Colonic mucosa (tissue), 4 donors: ENCODE data around the gene HDAC4. TPM values are rescaled to one million over a fixed set of nuclear protein-coding genes. Genes with fewer than 3 reads are reported as not detected.
A peak's percentile ranks its signal among the peaks of the same experiment; 100 is the strongest.

Source experiments
- DNase-seq: peaks from one replicate; pipeline ENCODE4 v3.0.0-alpha.2; 2020
- H3K27ac ChIP-seq: fragments of 200-600 bp; one replicate; pipeline ENCODE4 v1.8.0; 2021
- H3K27me3 ChIP-seq: fragments of 200-600 bp; one replicate; pipeline ENCODE4 v1.8.0; 2021
- H3K36me3 ChIP-seq: fragments of 200-600 bp; one replicate; pipeline ENCODE4 v1.8.0; 2021
- H3K4me1 ChIP-seq: fragments of 200-600 bp; one replicate; pipeline ENCODE4 v1.8.0; 2021; ENCODE audit warnings: mild to moderate bottlenecking
- H3K4me3 ChIP-seq: fragments of 200-600 bp; one replicate; pipeline ENCODE4 v1.8.0; 2021
- H3K9ac ChIP-seq, 2 donors: one replicate each; pipeline ENCODE4 v1.7.0; 2013; ENCODE audit warnings: control low read depth in 2 of 2, low read depth in 2 of 2, low read length in 2 of 2
- H3K9me3 ChIP-seq: fragments of 200-600 bp; one replicate; pipeline ENCODE4 v1.8.0; 2021
- intact Hi-C: fragments of 100-400 bp; cut with DNase I; formaldehyde crosslinking; loops from one replicate; pipeline ENCODE4 v1.14.1; 2022
- total RNA-seq, 2 donors: library from RNA; stranded (reverse); fragmentation: NEBNext Ultra II Directional in 1 of 2; extraction: Animal tissue kit (Norgen Biotek cat#: 25700) in 1 of 2; gene quantifications; one replicate each; pipeline ENCODE4 v1.2.1, GENCODE V29; 2021
- TF ChIP-seq, protein P1 (sequence below): fragments of 200-600 bp; IDR thresholded peaks from one replicate; pipeline ENCODE4 v1.8.0; 2022; ENCODE audit warnings: antibody characterized with exemption, mild to moderate bottlenecking
- donor health status: healthy.
- donor health status: DM: no; HTN: no; CAD: no.
- donor health status: DM: no; HTN: no; CAD: no.

The HDAC4 gene
- total RNA-seq, 2 donors from 2014 or later, result 35.3 to 46.8 TPM

DNA sequence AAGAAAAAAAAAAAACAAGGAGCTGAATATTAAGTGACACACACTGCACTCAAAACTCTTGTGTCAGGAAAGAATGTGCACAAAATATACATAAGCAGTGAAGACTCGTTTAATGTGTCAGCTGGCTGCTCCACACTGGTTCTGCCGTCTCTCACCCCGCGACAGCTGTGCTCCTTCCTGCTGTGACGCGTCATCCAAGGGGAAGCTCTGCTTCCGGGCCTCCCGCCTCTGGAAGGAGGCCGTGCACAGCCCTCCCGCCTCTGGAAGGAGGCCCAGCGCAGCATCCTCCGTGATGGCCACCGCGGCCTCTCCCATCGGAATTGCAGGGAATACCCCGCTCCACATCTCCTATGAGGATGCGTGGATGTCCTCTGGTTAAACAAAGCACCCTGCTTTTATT lies 151.0 kb downstream of the HDAC4 start:
- TF ChIP-seq, protein P1, sequence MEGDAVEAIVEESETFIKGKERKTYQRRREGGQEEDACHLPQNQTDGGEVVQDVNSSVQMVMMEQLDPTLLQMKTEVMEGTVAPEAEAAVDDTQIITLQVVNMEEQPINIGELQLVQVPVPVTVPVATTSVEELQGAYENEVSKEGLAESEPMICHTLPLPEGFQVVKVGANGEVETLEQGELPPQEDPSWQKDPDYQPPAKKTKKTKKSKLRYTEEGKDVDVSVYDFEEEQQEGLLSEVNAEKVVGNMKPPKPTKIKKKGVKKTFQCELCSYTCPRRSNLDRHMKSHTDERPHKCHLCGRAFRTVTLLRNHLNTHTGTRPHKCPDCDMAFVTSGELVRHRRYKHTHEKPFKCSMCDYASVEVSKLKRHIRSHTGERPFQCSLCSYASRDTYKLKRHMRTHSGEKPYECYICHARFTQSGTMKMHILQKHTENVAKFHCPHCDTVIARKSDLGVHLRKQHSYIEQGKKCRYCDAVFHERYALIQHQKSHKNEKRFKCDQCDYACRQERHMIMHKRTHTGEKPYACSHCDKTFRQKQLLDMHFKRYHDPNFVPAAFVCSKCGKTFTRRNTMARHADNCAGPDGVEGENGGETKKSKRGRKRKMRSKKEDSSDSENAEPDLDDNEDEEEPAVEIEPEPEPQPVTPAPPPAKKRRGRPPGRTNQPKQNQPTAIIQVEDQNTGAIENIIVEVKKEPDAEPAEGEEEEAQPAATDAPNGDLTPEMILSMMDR, result no peak
- Histone ChIP-seq H3K36me3 (no peaks in the 10 kb centered on the region), H3K4me1 (peaks cover 10% of the 10 kb centered on the region), H3K9me3 (no peaks in the 10 kb centered on the region), H3K9ac (no peak overlapping the region), H3K27me3 (no peaks in the 10 kb centered on the region), H3K4me3 (no peak overlapping the region), H3K27ac (peak overlapping the region; percentile 25)
- DNase-seq, result peak; percentile 63
- intact Hi-C loops, result loop anchor here (10.0 kb wide), 1 partner anchor 635 kb away; no protein-coding TSS in a partner anchor

DNA sequence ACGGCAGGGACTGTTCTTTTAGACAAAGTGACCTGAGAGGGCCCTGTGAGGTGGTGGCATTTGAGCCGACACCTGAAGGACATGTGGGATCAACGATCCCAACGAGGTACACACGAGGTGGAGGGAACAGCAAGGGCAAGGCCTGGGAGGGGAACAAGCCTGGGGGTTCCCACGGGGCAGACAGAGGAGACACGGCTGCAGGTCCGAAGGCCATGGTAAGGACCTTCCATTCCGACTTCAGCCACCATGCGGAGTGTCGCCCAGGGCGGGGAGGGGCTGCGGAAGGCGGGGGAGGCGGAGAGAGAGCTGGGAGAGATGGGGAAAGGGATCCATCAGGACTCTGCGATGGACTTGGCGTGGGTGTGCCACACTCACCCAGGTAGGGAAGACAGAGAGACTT lies 151.8 kb downstream of the HDAC4 start:
- peak overlapping the region; percentile 15 for H3K27ac ChIP-seq
- H3K9ac ChIP-seq, result no peak overlapping the region
- TF ChIP-seq, protein P1, result no peak
- DNase-seq, result no peak
- no peaks in the 10 kb centered on the region for H3K27me3 ChIP-seq
- H3K4me3 ChIP-seq, result no peak overlapping the region
- intact Hi-C loops, result no loop called here
- H3K4me1 ChIP-seq, result peaks cover 15% of the 10 kb centered on the region
- H3K9me3 ChIP-seq, result no peaks in the 10 kb centered on the region
- no peaks in the 10 kb centered on the region for H3K36me3 ChIP-seq

DNA sequence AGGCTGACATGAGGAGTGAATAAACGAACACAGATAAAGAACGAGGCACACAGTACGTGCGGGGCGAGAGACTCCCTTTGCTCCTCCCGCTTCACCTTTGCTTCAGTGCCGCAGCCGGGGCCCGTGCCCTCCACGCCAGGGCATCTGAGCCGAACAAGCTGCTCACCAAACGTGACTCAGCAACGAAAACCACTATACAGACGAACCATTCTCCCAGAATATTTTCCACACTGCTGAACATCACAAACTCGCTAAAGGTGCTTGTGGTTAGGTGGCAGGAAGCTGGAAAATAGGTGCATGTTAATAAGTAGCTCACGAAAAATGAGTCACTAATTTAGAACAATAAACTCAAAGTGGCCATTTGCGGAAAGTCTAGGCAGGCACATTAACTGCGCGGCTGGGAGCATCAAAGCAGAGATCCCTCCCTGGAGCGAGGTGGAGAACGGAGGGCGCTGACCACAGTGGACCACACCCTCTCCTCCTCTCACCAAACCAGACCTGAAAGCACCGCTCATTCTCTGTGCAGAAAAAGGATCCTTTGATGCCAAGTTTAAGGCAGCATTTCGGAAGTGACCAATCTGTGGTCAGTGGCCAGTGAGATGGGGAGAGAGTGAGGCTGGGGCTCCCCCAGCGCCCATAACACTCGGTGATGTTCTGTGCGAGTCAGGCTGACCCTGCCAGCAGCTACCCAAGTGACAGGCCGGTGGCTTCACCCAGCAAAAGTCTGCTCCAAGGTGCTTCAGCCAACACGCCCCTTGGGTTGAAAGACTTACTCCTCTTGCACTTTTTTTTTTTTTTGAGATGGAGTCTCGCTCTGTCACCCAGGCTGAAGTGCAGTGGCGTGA lies 153.2 kb downstream of the HDAC4 start:
- Histone ChIP-seq H3K27ac (no peak overlapping the region), H3K36me3 (no peaks in the 10 kb centered on the region), H3K9me3 (no peaks in the 10 kb centered on the region), H3K4me1 (peaks cover 16% of the 10 kb centered on the region), H3K9ac (no peak overlapping the region), H3K27me3 (no peaks in the 10 kb centered on the region), H3K4me3 (no peak overlapping the region)
- DNase-seq, result no peak
- TF ChIP-seq, protein P1, result no peak
- intact Hi-C loops, result no loop called here

DNA sequence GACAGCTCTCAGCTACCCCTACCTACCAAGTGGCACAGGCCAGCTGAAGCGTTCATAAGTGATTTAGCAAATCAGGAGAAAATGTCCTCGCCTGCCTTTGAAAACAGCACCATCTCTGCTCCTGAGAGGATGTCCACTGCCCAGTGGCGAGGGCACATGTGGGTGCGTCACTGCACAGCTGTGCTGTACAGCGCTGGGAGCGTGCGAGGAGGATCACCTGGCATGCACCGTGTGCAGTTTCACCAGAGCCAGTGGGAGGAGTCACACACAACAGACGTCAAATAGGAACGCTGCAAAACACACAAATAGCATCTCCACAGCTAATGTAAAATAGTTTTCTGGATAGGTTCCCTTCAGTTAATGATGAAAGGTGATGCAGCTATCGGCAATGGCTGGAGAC lies 154.1 kb downstream of the HDAC4 start:
- no peaks in the 10 kb centered on the region for H3K27me3 ChIP-seq
- intact Hi-C loops, result no loop called here
- TF ChIP-seq, protein P1, result no peak
- H3K36me3 ChIP-seq, result no peaks in the 10 kb centered on the region
- peak overlapping the region in 1 of 2 donors; percentile 35 for H3K9ac ChIP-seq
- H3K27ac ChIP-seq, result peak overlapping the region; percentile 69
- peaks cover 16% of the 10 kb centered on the region for H3K4me1 ChIP-seq
- DNase-seq, result peak; percentile 61
- no peaks in the 10 kb centered on the region for H3K9me3 ChIP-seq
- H3K4me3 ChIP-seq, result peak overlapping the region; percentile 9

DNA sequence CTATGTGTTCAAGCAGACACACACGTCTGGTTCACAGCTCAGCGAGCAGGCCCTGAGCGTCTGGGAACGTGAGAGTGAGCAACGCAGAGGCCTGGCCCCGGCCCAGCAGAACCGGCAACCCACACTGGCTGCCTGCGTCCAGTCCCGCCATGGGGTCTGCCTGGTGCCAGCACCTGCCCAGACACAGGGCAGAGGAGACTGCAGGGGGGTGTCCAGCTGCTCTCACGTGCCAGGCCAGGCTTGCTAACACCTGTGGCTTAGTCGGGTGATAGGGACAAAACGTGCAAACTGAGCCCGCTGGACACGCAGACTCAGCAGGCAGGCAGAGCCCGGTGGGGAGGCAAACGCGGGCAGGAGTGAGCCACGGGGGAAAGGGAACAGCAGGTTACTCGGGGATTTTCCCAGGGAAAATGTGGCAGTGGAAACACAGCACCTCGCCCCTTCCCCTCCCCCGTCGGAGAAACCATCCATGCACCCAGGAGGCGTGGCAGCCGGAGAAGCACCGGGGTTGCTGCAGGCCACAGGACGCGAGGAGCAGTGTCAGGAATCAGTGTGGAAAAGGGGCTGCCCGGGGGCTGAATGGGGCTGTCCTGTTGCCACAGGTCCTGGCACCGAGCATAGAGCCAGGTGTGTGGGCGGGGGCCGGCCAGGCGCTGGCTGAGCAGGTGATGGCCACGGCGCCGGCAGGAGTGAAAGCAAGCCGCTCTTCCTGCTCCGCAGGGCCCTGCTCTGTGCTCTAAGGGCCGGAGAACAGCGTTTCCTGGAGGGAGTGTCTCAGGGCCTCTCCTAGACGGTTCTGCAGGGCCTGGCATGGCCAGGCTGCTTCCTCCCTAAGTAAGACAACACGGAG lies 154.7 kb downstream of the HDAC4 start:
- Histone ChIP-seq H3K4me3 (peak overlapping the region; percentile 9), H3K9me3 (no peaks in the 10 kb centered on the region), H3K27me3 (no peaks in the 10 kb centered on the region), H3K27ac (peak overlapping the region; percentile 69), H3K9ac (peak overlapping the region in 1 of 2 donors; percentile 35), H3K36me3 (no peaks in the 10 kb centered on the region), H3K4me1 (peaks cover 16% of the 10 kb centered on the region)
- intact Hi-C loops, result no loop called here
- TF ChIP-seq, protein P1, result no peak
- DNase-seq, result peak; percentile 76
